ENCODE measurements around the gene TGIF1. TPM values are rescaled to one million over a fixed set of nuclear protein-coding genes. Genes with fewer than 3 reads are reported as not detected.
A peak's percentile ranks its signal among the peaks of the same experiment; 100 is the strongest.

The TGIF1 gene
- total RNA-seq, 1 donor from 2014 or later = 261 TPM

GRCh38 chr18:3449512-3450011, 410 bp upstream of the TGIF1 start:
- peaks cover 42% of the 10 kb centered on the region for H3K4me1 Mint-ChIP-seq
- Histone ChIP-seq H2AFZ (replicated peaks) (no peak overlapping the region), H3K4me1 (peaks cover 18% of the 10 kb centered on the region), H3K4me2 (peak overlapping the region; percentile 96), H3K79me2 (ENCODE audit: low read depth) (peaks cover 76% of the 10 kb centered on the region), H4K20me1 (ENCODE audit: low read depth) (peaks cover 50% of the 10 kb centered on the region), H3K9ac (no peak overlapping the region), H3K36me3 (no peaks in the 10 kb centered on the region), H3K4me3 (peak overlapping the region; percentile 81), H3F3A (ENCODE audit: low read depth) (peaks cover 77% of the 10 kb centered on the region), H3K27me3 (no peaks in the 10 kb centered on the region), H3K9me3 (ENCODE audit: low read depth) (no peaks in the 10 kb centered on the region), H3K27ac (peak overlapping the region; percentile 98)
- H3K9me3 Mint-ChIP-seq = no peaks in the 10 kb centered on the region
- H3K4me3 Mint-ChIP-seq = peak overlapping the region; percentile 95
- H3K27me3 Mint-ChIP-seq (ENCODE audit: insufficient read depth, low read depth) = peaks cover 17% of the 10 kb centered on the region
- peak overlapping the region; percentile 78 for H3K27ac Mint-ChIP-seq
- DNase-seq (ENCODE audit: low spot score) = peak; percentile 91
- peaks cover 11% of the 10 kb centered on the region for H3K36me3 Mint-ChIP-seq
- TF ChIP-seq EZH2 (IDR thresholded peaks at IDR 0.05) (no peak), EZH2phosphoT487 (IDR thresholded peaks at IDR 0.05) (no peak), CTCF (IDR thresholded peaks at IDR 0.05) (no peak)

GRCh38 chr18:3450799-3451182, 819 bp downstream of the TGIF1 start:
- Mint-ChIP-seq H3K4me1 (peaks cover 44% of the 10 kb centered on the region), H3K27ac (peak overlapping the region; percentile 99), H3K36me3 (peaks cover 13% of the 10 kb centered on the region), H3K4me3 (peak overlapping the region; percentile 99), H3K9me3 (no peaks in the 10 kb centered on the region), H3K27me3 (ENCODE audit: insufficient read depth, low read depth) (peaks cover 17% of the 10 kb centered on the region)
- Histone ChIP-seq H3K79me2 (ENCODE audit: low read depth) (peaks cover 88% of the 10 kb centered on the region), H3K9ac (peak overlapping the region; percentile 70), H2AFZ (replicated peaks) (no peak overlapping the region), H4K20me1 (ENCODE audit: low read depth) (peaks cover 62% of the 10 kb centered on the region), H3K27me3 (no peaks in the 10 kb centered on the region), H3F3A (ENCODE audit: low read depth) (peaks cover 87% of the 10 kb centered on the region), H3K4me1 (peaks cover 27% of the 10 kb centered on the region), H3K4me3 (peak overlapping the region; percentile 81), H3K27ac (peak overlapping the region; percentile 93), H3K9me3 (ENCODE audit: low read depth) (no peaks in the 10 kb centered on the region), H3K4me2 (peak overlapping the region; percentile 96), H3K36me3 (peaks cover 2% of the 10 kb centered on the region)
- peak; percentile 40 for DNase-seq (ENCODE audit: low spot score)
- TF ChIP-seq EZH2phosphoT487 (IDR thresholded peaks at IDR 0.05) = no peak
- no peak for TF ChIP-seq EZH2 (IDR thresholded peaks at IDR 0.05)
- no peak for TF ChIP-seq CTCF (IDR thresholded peaks at IDR 0.05)

GRCh38 chr18:3451183-3451988, 1.4 kb downstream of the TGIF1 start:
- Histone ChIP-seq H3K79me2 (ENCODE audit: low read depth) (peaks cover 88% of the 10 kb centered on the region), H3K9ac (peak overlapping the region; percentile 70), H3K36me3 (peaks cover 4% of the 10 kb centered on the region), H3K9me3 (ENCODE audit: low read depth) (no peaks in the 10 kb centered on the region), H2AFZ (replicated peaks) (no peak overlapping the region), H3K4me3 (peak overlapping the region; percentile 81), H3K4me2 (peak overlapping the region; percentile 96), H3K27ac (peak overlapping the region; percentile 93), H4K20me1 (ENCODE audit: low read depth) (peaks cover 68% of the 10 kb centered on the region), H3K27me3 (no peaks in the 10 kb centered on the region), H3F3A (ENCODE audit: low read depth) (peaks cover 87% of the 10 kb centered on the region), H3K4me1 (peaks cover 27% of the 10 kb centered on the region)
- TF ChIP-seq EZH2 (IDR thresholded peaks at IDR 0.05) = no peak
- no peak for TF ChIP-seq CTCF (IDR thresholded peaks at IDR 0.05)
- TF ChIP-seq EZH2phosphoT487 (IDR thresholded peaks at IDR 0.05) = no peak
- Mint-ChIP-seq H3K36me3 (peaks cover 19% of the 10 kb centered on the region), H3K4me1 (peaks cover 44% of the 10 kb centered on the region), H3K4me3 (peak overlapping the region; percentile 99), H3K27me3 (ENCODE audit: insufficient read depth, low read depth) (peaks cover 17% of the 10 kb centered on the region), H3K27ac (peak overlapping the region; percentile 99), H3K9me3 (no peaks in the 10 kb centered on the region)
- DNase-seq (ENCODE audit: low spot score) = peak; percentile 96
